WTC11 (cell line): ENCODE measurements around the gene EDAR. TPM values are rescaled to one million over a fixed set of nuclear protein-coding genes. Genes with fewer than 3 reads are reported as not detected.

Source experiments
- ATAC-seq: fragments of 200-7000 bp; cut with Tn5 transposase; 2 replicates; pipeline ENCODE4 v1.10.0; 2021; ENCODE audit warnings: mild to moderate bottlenecking, moderate library complexity
- CTCF ChIA-PET: fragments of 300-600 bp; sonication (Branson Sonifier 250); formaldehyde crosslinking; loops from one replicate; lab custom pipeline; 2021; ENCODE audit warnings: antibody characterized with exemption; lab: Charles Lee
- POLR2A ChIA-PET: fragments of 350-600 bp; sonication (Branson Sonifier 250); formaldehyde crosslinking; loops from one replicate; lab custom pipeline; 2021; ENCODE audit warnings: antibody characterized with exemption; lab: Charles Lee
- DNase-seq: peaks from one replicate; pipeline ENCODE4 v3.0.0; 2021; ENCODE audit warnings: low spot score
- H3K27ac Mint-ChIP-seq: 2 replicates; pipeline ENCODE4 v1.8.0; 2021; ENCODE audit warnings: mixed read lengths
- H3K27me3 Mint-ChIP-seq: 2 replicates; pipeline ENCODE4 v1.8.0; 2021; ENCODE audit warnings: low read depth, mild to moderate bottlenecking, moderate library complexity, mixed read lengths
- H3K36me3 Mint-ChIP-seq: 2 replicates; pipeline ENCODE4 v1.8.0; 2021; ENCODE audit warnings: mixed read lengths
- H3K4me1 Mint-ChIP-seq: 2 replicates; pipeline ENCODE4 v1.8.0; 2022; ENCODE audit warnings: mixed read lengths
- H3K4me3 Mint-ChIP-seq: 2 replicates; pipeline ENCODE4 v1.8.0; 2021; ENCODE audit warnings: mild to moderate bottlenecking, moderate library complexity, mixed read lengths
- H3K9me3 Mint-ChIP-seq: 2 replicates; pipeline ENCODE4 v1.8.0; 2021; ENCODE audit warnings: mixed read lengths
- FOXJ3 ChIP-seq: sonication (generic); formaldehyde crosslinking; IDR thresholded peaks from 2 replicates; pipeline ENCODE4 v1.9.0; 2021; ENCODE audit warnings: missing genetic modification reagents, mild to moderate bottlenecking, borderline replicate concordance
- FOXK1 ChIP-seq: sonication (generic); formaldehyde crosslinking; IDR thresholded peaks from 2 replicates; pipeline ENCODE4 v1.8.0; 2022; ENCODE audit warnings: mild to moderate bottlenecking, moderate library complexity, missing genetic modification reagents
- FOXP1 ChIP-seq: sonication (generic); formaldehyde crosslinking; IDR thresholded peaks from 2 replicates; pipeline ENCODE4 v1.8.0; 2022; ENCODE audit warnings: missing genetic modification reagents, mild to moderate bottlenecking, moderate library complexity, borderline replicate concordance
- HMGXB4 ChIP-seq: sonication (generic); formaldehyde crosslinking; IDR thresholded peaks from 2 replicates; pipeline ENCODE4 v1.8.1; 2023; ENCODE audit warnings: mild to moderate bottlenecking, moderate library complexity, missing genetic modification reagents
- MYBL2 ChIP-seq: sonication (generic); formaldehyde crosslinking; IDR thresholded peaks from 2 replicates; pipeline ENCODE4 v1.8.1; 2023; ENCODE audit warnings: mild to moderate bottlenecking, moderate library complexity, missing genetic modification reagents
- NR3C1 ChIP-seq: sonication (generic); formaldehyde crosslinking; conservative IDR thresholded peaks from 2 replicates; pipeline ENCODE4 v1.8.1; 2023; ENCODE audit warnings: low read depth, mild to moderate bottlenecking, missing genetic modification reagents
- OVOL2 ChIP-seq: fragments of 250-450 bp; sonication (Bioruptor Pico); IDR thresholded peaks from 2 replicates; pipeline ENCODE4 v1.9.0; 2021; ENCODE audit warnings: mild to moderate bottlenecking, borderline replicate concordance
- PREB ChIP-seq: sonication (generic); formaldehyde crosslinking; IDR thresholded peaks from 2 replicates; pipeline ENCODE4 v1.8.1; 2022; ENCODE audit warnings: mild to moderate bottlenecking, missing genetic modification reagents, moderate library complexity, borderline replicate concordance
- RELA ChIP-seq: sonication (generic); formaldehyde crosslinking; IDR thresholded peaks from 2 replicates; pipeline ENCODE4 v1.8.1; 2022; ENCODE audit warnings: missing genetic modification reagents, mild to moderate bottlenecking, borderline replicate concordance
- STAT6 ChIP-seq: sonication (generic); formaldehyde crosslinking; conservative IDR thresholded peaks from 2 replicates; pipeline ENCODE4 v1.8.1; 2023; ENCODE audit warnings: mild to moderate bottlenecking, low read depth, missing genetic modification reagents, moderate library complexity
- TCF7 ChIP-seq: sonication (generic); formaldehyde crosslinking; IDR thresholded peaks from 2 replicates; pipeline ENCODE4 v1.8.0; 2022; ENCODE audit warnings: mild to moderate bottlenecking, low read depth, missing genetic modification reagents, moderate library complexity
- TEAD4 ChIP-seq: sonication (generic); formaldehyde crosslinking; IDR thresholded peaks from 2 replicates; pipeline ENCODE4 v1.8.0; 2022; ENCODE audit warnings: mild to moderate bottlenecking, missing genetic modification reagents
- ZMAT4 ChIP-seq: fragments of 250-450 bp; sonication (Bioruptor Pico); IDR thresholded peaks from 2 replicates; pipeline ENCODE4 v1.9.0; 2021; ENCODE audit warnings: mild to moderate bottlenecking
- ZNF219 ChIP-seq: sonication (generic); formaldehyde crosslinking; IDR thresholded peaks from 2 replicates; pipeline ENCODE4 v1.8.0; 2023; ENCODE audit warnings: missing genetic modification reagents, mild to moderate bottlenecking, borderline replicate concordance
- ZNF263 ChIP-seq: sonication (generic); formaldehyde crosslinking; IDR thresholded peaks from 2 replicates; pipeline ENCODE4 v1.8.1; 2022; ENCODE audit warnings: low read depth, mild to moderate bottlenecking, moderate library complexity, missing genetic modification reagents
- ZNF281 ChIP-seq: sonication (generic); formaldehyde crosslinking; IDR thresholded peaks from 2 replicates; pipeline ENCODE4 v1.8.0; 2023; ENCODE audit warnings: mild to moderate bottlenecking, missing genetic modification reagents
- total RNA-seq: library from RNA; stranded (reverse); gene quantifications from 3 replicates; pipeline ENCODE4 v1.2.3, GENCODE V29; 2021

The EDAR gene
- total RNA-seq, 1 experiment from 2014 or later: not detected

- no peak for TF ChIP-seq OVOL2 (CRISPR knock-in tag)
- TF ChIP-seq ZMAT4 (CRISPR knock-in tag): no peak
- TF ChIP-seq RELA (CRISPR knock-in tag): no peak
- TF ChIP-seq STAT6 (CRISPR knock-in tag): no peak
- no peak for TF ChIP-seq FOXK1 (CRISPR knock-in tag)
- TF ChIP-seq FOXJ3 (CRISPR knock-in tag): no peak
Observed at GRCh38 chr2:108956375-108956774, 32.6 kb downstream of the EDAR start (continued).

- ChIA-PET CTCF (interaction anchor here (1.7 kb wide), 1 partner anchor 51 kb away, joined by 6 read pairs; no protein-coding TSS in a partner anchor), POLR2A (no interaction called here)
- H3K27ac Mint-ChIP-seq: no peak overlapping the region
- peaks cover 5% of the 10 kb centered on the region for H3K27me3 Mint-ChIP-seq
- DNase-seq (no peak), ATAC-seq (no peak)
- peaks cover 43% of the 10 kb centered on the region for H3K9me3 Mint-ChIP-seq
- H3K4me3 Mint-ChIP-seq: no peak overlapping the region
- peaks cover 24% of the 10 kb centered on the region for H3K36me3 Mint-ChIP-seq
- TF ChIP-seq FOXP1 (CRISPR knock-in tag) (no peak), NR3C1 (no peak), PREB (no peak), TCF7 (CRISPR knock-in tag) (no peak), ZNF263 (CRISPR knock-in tag) (no peak), ZNF219 (CRISPR knock-in tag) (no peak)
- H3K4me1 Mint-ChIP-seq: no peaks in the 10 kb centered on the region
Observed at GRCh38 chr2:108950369-108951135, 38.5 kb downstream of the EDAR start.

GRCh38 chr2:108949316-108950239 is 39.4 kb downstream of the EDAR start:
- Mint-ChIP-seq H3K9me3 (peaks cover 45% of the 10 kb centered on the region), H3K27me3 (peaks cover 5% of the 10 kb centered on the region), H3K4me3 (no peak overlapping the region), H3K4me1 (no peaks in the 10 kb centered on the region), H3K27ac (no peak overlapping the region), H3K36me3 (peaks cover 24% of the 10 kb centered on the region)
- POLR2A ChIA-PET: no interaction called here
- TF ChIP-seq ZMAT4 (CRISPR knock-in tag) (no peak), MYBL2 (CRISPR knock-in tag) (no peak), TCF7 (CRISPR knock-in tag) (no peak), OVOL2 (CRISPR knock-in tag) (no peak), TEAD4 (CRISPR knock-in tag) (no peak), ZNF281 (no peak), HMGXB4 (no peak)
- no peak for ATAC-seq
- CTCF ChIA-PET: interaction anchor here (1.7 kb wide), 1 partner anchor 52 kb away, joined by 6 read pairs; no protein-coding TSS in a partner anchor
- DNase-seq: no peak
